ENCODE measurements around the gene MBTPS1.

Gene MBTPS1

GRCh38 chr16:84085773-84086172 is 31.0 kb downstream of the MBTPS1 start (continued):
- TF ChIP-seq REST (tag by site-specific recombination; IDR thresholded peaks at IDR 0.05): no peak
- no peak for TF ChIP-seq ZNF664 (tag by site-specific recombination; IDR thresholded peaks at IDR 0.05)
- no peak for TF ChIP-seq ZEB2 (tag by site-specific recombination; IDR thresholded peaks at IDR 0.05)
- no peak for TF ChIP-seq ZNF658 (tag by site-specific recombination; IDR thresholded peaks at IDR 0.05)

GRCh38 chr16:84085271-84085667 is 31.5 kb downstream of the MBTPS1 start:
- Histone ChIP-seq H3K36me3 (ENCODE audit: control insufficient read depth in 2 of 2, insufficient read depth in 1 of 2, low read length in 2 of 2) (peaks cover 7 to 95% of the 10 kb centered on the region in 2 experiments; a peak in 2 of 3 replicates), H3K27ac (ENCODE audit: extremely low read depth, low read depth, low read length) (no peak overlapping the region), H3K4me1 (ENCODE audit: control insufficient read depth, insufficient read depth, low read length) (no peaks in the 10 kb centered on the region), H3K4me3 (ENCODE audit: low read depth, low read length) (no peak overlapping the region), H3K9me3 (ENCODE audit: control insufficient read depth, insufficient read depth, low read depth, low read length) (no peaks in the 10 kb centered on the region)
- ChIA-PET CTCF (interaction anchor here (0.7 to 6.7 kb wide), 16 partner anchors 11 to 409 kb away, joined by 3 to 65 read pairs (median 8); partner anchors contain the start of gene TAF1C), POLR2A (interaction anchor here (1.0 to 1.2 kb wide), 2 partner anchors 32 to 102 kb away, joined by 3 to 6 read pairs; partner anchors contain the start of genes MBTPS1 and TAF1C)
- TF ChIP-seq YY1 (tag by site-specific recombination; IDR thresholded peaks at IDR 0.05) (no peak), ZNF610 (tag by site-specific recombination; IDR thresholded peaks at IDR 0.05; ENCODE audit: borderline replicate concordance) (no peak), ZNF121 (tag by site-specific recombination; IDR thresholded peaks at IDR 0.05) (peak; percentile 60; the same call in 1 of the 2 replicates), ZNF211 (tag by site-specific recombination; IDR thresholded peaks at IDR 0.05; ENCODE audit: low read depth) (no peak), ZNF670 (tag by site-specific recombination; IDR thresholded peaks at IDR 0.05; ENCODE audit: low read depth) (no peak), ZNF112 (tag by site-specific recombination; IDR thresholded peaks at IDR 0.05) (no peak), ZNF114 (tag by site-specific recombination; IDR thresholded peaks at IDR 0.05) (no peak), ZBTB11 (tag by site-specific recombination; conservative IDR thresholded peaks at IDR 0.05; ENCODE audit: low read depth) (no peak)

- POLR2A ChIA-PET: interaction anchor here (1.0 to 1.2 kb wide), 2 partner anchors 32 to 102 kb away, joined by 3 to 6 read pairs; partner anchors contain the start of genes MBTPS1 and TAF1C
- peaks cover 7 to 95% of the 10 kb centered on the region in 2 experiments; a peak in 2 of 3 replicates for H3K36me3 ChIP-seq (ENCODE audit: control insufficient read depth in 2 of 2, insufficient read depth in 1 of 2, low read length in 2 of 2)
- TF ChIP-seq ZNF26 (tag by site-specific recombination; IDR thresholded peaks at IDR 0.05) (no peak), ZNF449 (tag by site-specific recombination; IDR thresholded peaks at IDR 0.05) (no peak), GLIS2 (tag by site-specific recombination; IDR thresholded peaks at IDR 0.05) (no peak), ZNF747 (tag by site-specific recombination; IDR thresholded peaks at IDR 0.05) (no peak), SALL2 (tag by site-specific recombination; IDR thresholded peaks at IDR 0.05; ENCODE audit: borderline replicate concordance) (no peak), ZNF654 (tag by site-specific recombination; IDR thresholded peaks at IDR 0.05; ENCODE audit: low read depth) (peak; percentile 55), ZNF221 (tag by site-specific recombination; IDR thresholded peaks at IDR 0.05; ENCODE audit: borderline replicate concordance) (no peak), ZNF704 (tag by site-specific recombination; IDR thresholded peaks at IDR 0.05) (no peak), ZNF501 (tag by site-specific recombination; IDR thresholded peaks at IDR 0.05) (no peak)
Measured at GRCh38 chr16:84084570-84085270, 32.0 kb downstream of the MBTPS1 start.

More at GRCh38 chr16:84084570-84085270, 32.0 kb downstream of the MBTPS1 start:
- no peaks in the 10 kb centered on the region for H3K4me1 ChIP-seq (ENCODE audit: control insufficient read depth, insufficient read depth, low read length)
- H3K27ac ChIP-seq (ENCODE audit: extremely low read depth, low read depth, low read length): no peak overlapping the region
- no peaks in the 10 kb centered on the region for H3K9me3 ChIP-seq (ENCODE audit: control insufficient read depth, insufficient read depth, low read depth, low read length)
- CTCF ChIA-PET: interaction anchor here (0.5 to 6.7 kb wide), 27 partner anchors 12 to 410 kb away, joined by 3 to 65 read pairs (median 3); partner anchors contain the start of gene TAF1C
- no peak overlapping the region for H3K4me3 ChIP-seq (ENCODE audit: low read depth, low read length)

Measured in HEK293 (cell line).